HEK293 (cell line): Measurements from ENCODE around the gene TRIM56.

Experiments used
- CTCF ChIA-PET: fragments of 350-600 bp; formaldehyde crosslinking; extraction: SDS; loops from one replicate; lab custom pipeline; 2021; ENCODE audit warnings: antibody characterized with exemption; lab: Yijun Ruan, JAX
- POLR2A ChIA-PET: fragments of 300-600 bp; formaldehyde crosslinking; extraction: SDS; loops from one replicate; lab custom pipeline; 2020; ENCODE audit warnings: antibody characterized with exemption, inconsistent platforms; lab: Yijun Ruan, JAX
- H3K27ac ChIP-seq: fragments of 200-500 bp; sonication (Bioruptor generic); 2 replicates; pipeline ENCODE4 v1.5.1; 2014; ENCODE audit warnings: low read depth, low read length, control low read depth, inconsistent platforms; ENCODE audit errors: extremely low read depth
- H3K36me3 ChIP-seq, 2 experiments: fragments of 200-500 bp in 1 of 2; sonication (Bioruptor generic) in 1 of 2; 1 replicate in 1 of 2; 2 replicates in 1 of 2; pipeline ENCODE4 v1.5.1; 2014 to 2017; ENCODE audit warnings: inconsistent platforms in 2 of 2, low read length in 2 of 2; ENCODE audit not compliant: control insufficient read depth in 2 of 2, insufficient read depth in 1 of 2
- H3K4me1 ChIP-seq: fragments of 200-500 bp; sonication (Bioruptor generic); 2 replicates; pipeline ENCODE4 v1.5.1; 2014; ENCODE audit warnings: mild to moderate bottlenecking, low read length, inconsistent platforms; ENCODE audit not compliant: control insufficient read depth, insufficient read depth
- H3K4me3 ChIP-seq: 2 replicates; pipeline ENCODE4 v1.5.1; 2011; ENCODE audit warnings: low read depth, mild to moderate bottlenecking, control low read depth, low read length, moderate library complexity
- H3K9me3 ChIP-seq: fragments of 200-500 bp; sonication (Bioruptor generic); 2 replicates; pipeline ENCODE4 v1.5.1; 2014; ENCODE audit warnings: low read depth, low read length, inconsistent platforms; ENCODE audit not compliant: control insufficient read depth, insufficient read depth
- SCRT2 ChIP-seq: fragments of 450-650 bp; formaldehyde crosslinking; IDR thresholded peaks from 2 replicates; pipeline ENCODE4 v1.5.1; 2016; ENCODE audit warnings: missing biosample characterization, missing genetic modification characterization
- ZBTB17 ChIP-seq: fragments of 450-650 bp; formaldehyde crosslinking; IDR thresholded peaks from 2 replicates; pipeline ENCODE4 v1.5.1; 2016; ENCODE audit warnings: missing biosample characterization, missing genetic modification characterization
- ZBTB6 ChIP-seq: fragments of 450-650 bp; formaldehyde crosslinking; IDR thresholded peaks from 2 replicates; pipeline ENCODE4 v1.5.1; 2017; ENCODE audit warnings: missing biosample characterization, missing genetic modification characterization
- ZNF10 ChIP-seq: fragments of 450-650 bp; formaldehyde crosslinking; IDR thresholded peaks from 2 replicates; pipeline ENCODE4 v1.5.1; 2017; ENCODE audit warnings: missing biosample characterization, missing genetic modification characterization
- ZNF366 ChIP-seq: fragments of 450-650 bp; formaldehyde crosslinking; conservative IDR thresholded peaks from 2 replicates; pipeline ENCODE4 v1.5.1; 2016; ENCODE audit warnings: missing biosample characterization, missing genetic modification characterization
- ZNF398 ChIP-seq: fragments of 450-650 bp; formaldehyde crosslinking; IDR thresholded peaks from 2 replicates; pipeline ENCODE4 v1.5.1; 2017; ENCODE audit warnings: missing biosample characterization, missing genetic modification characterization
- ZNF560 ChIP-seq: fragments of 450-650 bp; formaldehyde crosslinking; IDR thresholded peaks from 2 replicates; pipeline ENCODE4 v1.5.1; 2017; ENCODE audit warnings: missing biosample characterization, missing genetic modification characterization, borderline replicate concordance
- ZNF654 ChIP-seq: fragments of 450-650 bp; formaldehyde crosslinking; IDR thresholded peaks from 2 replicates; pipeline ENCODE4 v1.5.1; 2016; ENCODE audit warnings: low read depth, missing biosample characterization, missing genetic modification characterization

The TRIM56 gene

GRCh38 chr7:101140339-101140699 is 55.0 kb downstream of the TRIM56 start:
- Histone ChIP-seq H3K9me3 (no peaks in the 10 kb centered on the region), H3K4me3 (no peak overlapping the region), H3K27ac (no peak overlapping the region), H3K36me3 (no peaks in the 10 kb centered on the region), H3K4me1 (0 out of 2 replicates have a peak, but pooled peaks cover 2% of the 10 kb centered on the region)
- ChIA-PET POLR2A (interaction anchor here (0.6 to 1.1 kb wide), 3 partner anchors 14 to 46 kb away, joined by 3 read pairs; partner anchors contain the start of gene SERPINE1), CTCF (interaction anchor here (0.6 to 6.4 kb wide), 8 partner anchors 9 to 1165 kb away, joined by 3 to 131 read pairs (median 4); no protein-coding TSS in a partner anchor)
- TF ChIP-seq ZNF560 (no peak), ZNF654 (tag by site-specific recombination) (no peak), ZBTB17 (tag by site-specific recombination) (0 out of 2 replicates have a peak, but pooled peaks have one; percentile 19), ZNF366 (tag by site-specific recombination) (peak; percentile 91), ZBTB6 (tag by site-specific recombination) (peak; percentile 61; the same call in 1 of the 2 replicates), ZNF398 (tag by site-specific recombination) (peak; percentile 36; the same call in 1 of the 2 replicates), SCRT2 (tag by site-specific recombination) (peak; percentile 68; the same call in 1 of the 2 replicates)

- no peaks in the 10 kb centered on the region for H3K9me3 ChIP-seq
- ChIA-PET POLR2A (interaction anchor here (1.0 to 1.1 kb wide), 2 partner anchors 14 to 23 kb away, joined by 3 read pairs; partner anchors contain the start of gene SERPINE1), CTCF (interaction anchor here (0.6 to 6.4 kb wide), 10 partner anchors 8 to 738 kb away, joined by 3 to 131 read pairs (median 4); no protein-coding TSS in a partner anchor)
- 0 out of 2 replicates have a peak, but pooled peaks cover 2% of the 10 kb centered on the region for H3K4me1 ChIP-seq
- H3K4me3 ChIP-seq, result no peak overlapping the region
- no peak overlapping the region for H3K27ac ChIP-seq
- TF ChIP-seq ZNF10 (tag by site-specific recombination), result no peak
- no peaks in the 10 kb centered on the region for H3K36me3 ChIP-seq
Observed at GRCh38 chr7:101140746-101141382, 55.6 kb downstream of the TRIM56 start.
